ENCODE results near the gene FN3K. TPM values are rescaled to one million over a fixed set of nuclear protein-coding genes. Genes with fewer than 3 reads are reported as not detected.

The FN3K gene
- total RNA-seq = 78.3 TPM
- long read RNA-seq, partial matches to known transcripts = 1 of 2 reads
- long read RNA-seq, other reads (novel, unspliced or antisense) = 0 of 2 reads

DNA sequence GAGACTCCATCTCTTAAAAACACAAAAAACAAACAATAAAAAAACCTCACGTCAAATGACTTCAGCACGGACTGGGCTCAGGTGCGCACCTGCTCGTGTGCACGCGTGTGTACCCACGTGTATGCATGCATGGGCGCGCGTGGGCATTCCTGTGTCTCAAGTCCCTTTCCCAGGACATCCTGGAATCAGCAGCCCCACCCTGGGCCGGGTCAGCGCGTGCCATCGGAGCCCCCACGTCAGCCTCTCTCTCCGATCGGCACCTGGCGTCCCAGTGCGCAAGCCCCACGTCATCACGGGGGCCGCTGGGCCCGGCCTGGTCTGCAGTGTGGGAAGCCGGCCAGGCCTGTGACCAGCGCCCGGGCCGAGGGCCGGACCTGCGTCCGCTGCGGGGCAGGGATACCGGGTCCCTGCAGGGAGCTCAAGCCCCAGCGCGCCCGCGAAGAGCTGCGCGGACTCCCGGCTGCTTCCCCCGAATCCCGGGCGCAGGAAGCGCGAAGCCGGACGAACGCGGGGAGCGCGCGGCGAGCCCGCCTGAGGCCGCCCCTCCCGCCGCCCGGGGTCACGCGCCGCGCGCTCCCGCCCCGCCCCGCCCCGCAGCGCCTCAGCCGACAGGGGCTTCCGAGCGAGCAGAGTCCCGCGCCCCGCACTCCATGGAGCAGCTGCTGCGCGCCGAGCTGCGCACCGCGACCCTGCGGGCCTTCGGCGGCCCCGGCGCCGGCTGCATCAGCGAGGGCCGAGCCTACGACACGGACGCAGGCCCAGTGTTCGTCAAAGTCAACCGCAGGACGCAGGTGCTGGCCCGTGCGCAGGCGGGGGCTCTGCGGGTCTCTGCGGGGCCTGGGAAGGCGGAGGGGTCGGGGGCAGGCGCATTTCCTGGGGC lies at the start of gene FN3K:
TSS of gene FN3K (plus strand) at position 629 of the 880 bp plus-strand sequence. CDS start at position 651, 22 bp downstream.
- DNase-seq (ENCODE audit: missing footprints) = peak; percentile 81
- intact Hi-C loops (cut with DNase I) = no loop called here

DNA sequence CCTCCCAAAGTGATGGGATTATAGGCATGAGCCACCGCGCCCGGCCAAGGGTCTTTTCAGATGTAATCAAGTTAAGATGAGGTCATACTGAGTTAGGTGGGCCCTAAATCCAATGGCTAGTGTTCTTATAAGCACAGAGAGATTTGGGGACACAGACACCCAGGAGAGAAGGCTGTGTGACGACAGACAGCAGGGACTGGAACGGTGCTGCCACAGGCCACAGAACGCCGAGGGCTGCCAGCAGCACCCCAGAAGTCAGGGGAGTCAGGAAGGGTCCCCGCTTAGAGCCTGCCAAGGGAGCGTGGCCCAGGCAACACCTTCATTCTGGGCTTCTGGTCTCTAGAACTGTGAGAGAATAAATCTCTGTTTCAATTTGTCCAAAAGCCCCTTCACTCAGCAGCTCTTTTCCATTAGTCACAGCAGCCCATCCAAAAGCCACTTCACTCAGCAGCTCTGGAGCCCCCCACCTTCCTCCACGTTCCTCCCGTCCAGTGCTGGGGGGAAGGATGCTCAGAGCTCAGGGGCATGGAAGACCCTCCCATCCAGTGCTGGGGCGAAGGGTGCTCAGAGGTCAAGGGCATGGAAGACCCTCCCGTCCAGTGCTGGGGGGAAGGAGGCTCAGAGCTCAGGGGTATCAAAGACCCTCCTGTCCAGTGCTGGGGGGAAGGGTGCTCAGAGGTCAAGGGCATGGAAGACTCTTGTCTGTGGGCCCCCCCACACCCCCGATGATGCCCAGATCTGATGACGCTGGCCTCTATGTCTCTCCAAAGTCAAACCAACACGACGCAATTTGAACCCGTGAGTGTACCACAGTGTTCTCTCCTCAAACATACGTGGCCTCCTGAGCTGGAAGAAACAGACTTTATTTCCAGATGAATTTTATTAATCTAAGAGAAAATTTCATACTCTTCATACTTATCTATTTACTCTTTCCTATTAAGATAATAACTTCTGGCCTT lies 48.8 kb upstream of the FN3K start:
- intact Hi-C loops (cut with DNase I) = no loop called here
- peak; percentile 43 for ATAC-seq
- DNase-seq (ENCODE audit: missing footprints) = no peak

More for the DNA sequence above, at the start of gene FN3K:
- ATAC-seq = peak; percentile 69

DNA sequence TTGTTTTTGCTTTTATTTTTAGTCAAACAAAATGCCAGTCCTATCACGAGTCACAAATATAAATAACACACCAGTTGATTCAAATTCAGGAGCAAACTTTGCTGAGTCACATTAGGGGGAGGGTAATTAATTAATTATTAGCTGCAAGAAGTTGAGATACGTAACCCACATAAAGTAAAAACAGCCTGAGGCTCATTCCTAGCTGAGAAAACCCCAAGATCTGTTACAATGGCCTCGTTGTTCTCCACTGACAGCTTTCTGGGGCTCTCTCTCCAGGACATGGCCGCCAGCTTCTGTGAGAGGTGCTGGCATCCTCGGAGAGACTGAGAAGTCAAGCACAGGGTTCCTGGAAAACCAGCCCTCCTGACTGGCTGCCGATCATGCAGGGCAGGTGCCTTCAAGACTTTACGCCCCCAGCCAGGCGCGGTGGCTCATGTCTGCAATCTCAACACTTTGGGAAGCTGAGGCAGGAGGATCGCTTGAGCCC lies 48.0 kb upstream of the FN3K start:
- DNase-seq (ENCODE audit: missing footprints) (no peak), ATAC-seq (no peak)
- intact Hi-C loops (cut with DNase I) = no loop called here

DNA sequence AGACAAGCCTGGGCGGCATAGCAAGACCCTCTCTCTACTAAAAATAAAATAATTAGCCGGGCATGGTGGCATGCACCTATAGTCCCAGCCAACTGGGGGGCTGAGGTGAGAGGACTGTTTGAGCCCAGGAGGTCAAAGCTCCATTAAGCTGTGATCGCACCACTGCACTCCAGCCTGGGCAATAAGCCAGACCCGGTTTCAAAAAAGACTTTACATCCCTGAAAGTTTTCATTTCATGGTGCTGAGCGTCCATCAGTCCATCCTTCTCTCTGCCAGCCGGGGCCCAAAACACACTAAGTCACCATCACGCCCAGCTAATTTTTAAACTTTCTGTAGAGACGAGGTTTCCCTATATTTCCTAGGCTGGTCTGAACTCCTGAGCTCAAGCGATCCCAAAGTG lies 47.5 kb upstream of the FN3K start:
- no peak for ATAC-seq
- DNase-seq (ENCODE audit: missing footprints) = no peak

DNA sequence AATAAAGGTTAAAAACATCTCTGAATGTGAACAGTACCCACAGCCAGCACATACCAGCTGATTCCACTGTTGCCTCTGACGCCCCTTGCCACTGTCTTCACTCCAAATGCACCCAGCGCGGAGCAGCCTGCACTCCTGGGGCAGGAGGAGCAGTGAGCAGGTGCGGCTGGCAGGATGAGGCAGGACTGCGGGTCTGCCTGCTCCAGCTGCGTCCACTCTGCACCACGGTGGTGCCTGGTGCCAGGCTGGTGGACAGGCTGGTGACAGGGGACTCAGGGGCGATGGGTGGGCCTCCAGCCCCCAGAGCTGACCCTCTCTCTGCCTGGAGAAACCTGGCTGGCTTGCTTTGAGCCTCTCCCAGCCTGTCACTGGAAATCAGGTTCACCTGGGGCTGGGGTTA lies 46.3 kb upstream of the FN3K start:
- intact Hi-C loops (cut with DNase I) = no loop called here
- DNase-seq (ENCODE audit: missing footprints) (no peak), ATAC-seq (no peak)

More for the DNA sequence above, 47.5 kb upstream of the FN3K start:
- intact Hi-C loops (cut with DNase I) = no loop called here

DNA sequence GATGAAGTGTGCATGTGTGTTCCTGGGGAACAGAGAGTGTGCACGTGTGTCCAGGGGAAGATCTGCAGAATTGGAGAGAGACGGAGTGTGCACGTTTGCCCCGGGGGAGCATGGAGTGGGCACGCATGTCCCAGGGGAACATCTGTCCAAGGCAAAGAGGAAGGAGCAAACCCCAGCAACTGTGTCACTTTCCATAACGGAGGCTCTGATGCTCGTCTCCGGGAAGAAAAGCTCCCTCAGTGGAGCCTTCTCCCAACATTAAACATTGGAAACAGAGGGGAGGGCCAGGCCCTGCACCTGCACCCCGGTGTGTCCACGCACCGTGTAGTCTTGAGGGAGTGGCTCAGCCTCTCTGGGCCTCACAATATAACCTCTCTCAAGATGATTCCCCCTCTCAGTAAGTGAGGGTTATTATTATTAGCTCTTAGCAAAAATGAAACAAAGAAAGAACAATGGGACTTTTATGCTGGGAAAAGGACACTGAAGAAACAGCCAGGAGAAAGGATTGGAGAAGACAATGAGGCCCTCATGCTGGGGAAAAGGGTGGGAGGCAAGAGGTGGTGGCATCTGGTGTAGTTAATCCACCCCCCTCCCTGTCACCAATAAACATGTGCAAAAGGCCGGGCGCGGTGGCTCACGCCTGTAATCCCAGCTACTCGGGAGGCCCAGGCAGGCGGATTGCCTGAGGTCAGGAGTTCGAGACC lies 44.5 kb upstream of the FN3K start:
- ATAC-seq (no peak), DNase-seq (ENCODE audit: missing footprints) (no peak)
- intact Hi-C loops (cut with DNase I) = no loop called here

DNA sequence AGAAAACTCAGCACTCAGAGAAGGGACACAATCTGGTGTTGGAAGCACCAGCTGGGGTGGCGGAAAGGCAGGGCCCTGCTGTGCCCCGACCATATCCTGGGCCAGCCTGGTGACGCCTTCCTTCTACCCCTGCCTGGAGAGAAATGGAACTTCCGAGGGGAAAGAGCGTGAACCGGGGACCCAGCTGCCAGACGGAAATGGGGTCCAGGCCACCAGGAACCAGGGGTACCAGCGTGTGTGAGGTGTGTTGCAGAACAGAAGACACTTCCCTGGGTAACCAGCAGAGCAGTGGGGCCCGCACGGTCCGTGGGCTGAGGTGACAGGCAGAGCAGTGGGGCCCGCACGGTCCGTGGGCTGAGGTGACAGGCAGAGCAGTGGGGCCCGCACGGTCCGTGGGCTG lies 43.7 kb upstream of the FN3K start:
- no peak for DNase-seq (ENCODE audit: missing footprints)
- no peak for ATAC-seq
- intact Hi-C loops (cut with DNase I) = no loop called here

DNA sequence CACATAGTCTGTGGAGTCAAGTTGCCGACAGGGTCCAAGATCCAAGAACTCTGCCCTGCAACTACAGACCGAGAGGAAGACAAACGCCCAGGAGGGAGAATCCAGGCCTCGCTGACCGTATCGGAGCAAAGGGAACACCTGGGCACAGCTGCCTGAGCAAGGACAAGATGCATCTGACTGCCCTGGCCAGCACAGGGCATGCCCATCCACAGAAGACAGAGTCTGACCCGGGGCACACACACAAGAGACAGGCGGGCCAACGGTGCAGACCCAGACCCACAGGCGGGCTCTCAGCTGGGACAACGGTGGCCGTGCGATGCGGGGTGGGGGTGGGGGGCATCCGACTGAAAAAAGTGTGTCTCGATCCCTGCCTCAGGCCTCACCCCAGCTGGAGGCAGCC lies 43.1 kb upstream of the FN3K start:
- ATAC-seq = no peak
- intact Hi-C loops (cut with DNase I) = no loop called here
- DNase-seq (ENCODE audit: missing footprints) = no peak

DNA sequence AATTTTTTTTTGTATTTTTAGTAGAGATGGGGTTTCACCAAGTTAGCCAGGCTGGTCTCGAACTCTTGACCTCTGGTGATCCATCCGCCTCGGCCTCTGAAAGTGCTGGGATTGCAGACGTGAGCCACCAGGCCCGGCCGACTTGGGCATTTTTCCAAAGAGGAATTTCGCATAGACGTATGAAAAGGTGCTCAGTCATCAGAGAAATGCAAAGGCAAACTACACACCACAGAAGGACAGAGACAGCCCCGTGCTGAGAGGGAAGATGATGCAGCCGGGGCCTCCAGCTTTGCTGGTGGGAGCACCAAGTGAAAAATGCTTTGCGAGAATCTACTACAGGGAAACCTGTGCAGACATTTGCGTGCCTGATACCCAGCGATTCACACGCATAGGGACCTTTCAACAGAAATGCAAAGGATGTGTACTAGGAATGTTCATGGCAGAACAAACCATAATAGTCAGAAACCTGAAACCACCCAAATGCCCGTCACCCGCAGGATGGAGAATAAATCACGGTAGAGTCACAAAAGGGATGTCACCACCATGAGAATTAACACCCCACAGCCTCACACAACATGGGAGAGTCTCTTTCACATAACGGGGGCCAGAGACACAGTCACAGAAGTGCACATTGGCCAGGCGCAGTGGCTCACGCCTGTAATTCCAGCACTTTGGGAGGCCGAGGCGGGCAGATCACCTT lies 42.1 kb upstream of the FN3K start:
- intact Hi-C loops (cut with DNase I) = no loop called here
- ATAC-seq = no peak
- no peak for DNase-seq (ENCODE audit: missing footprints)

DNA sequence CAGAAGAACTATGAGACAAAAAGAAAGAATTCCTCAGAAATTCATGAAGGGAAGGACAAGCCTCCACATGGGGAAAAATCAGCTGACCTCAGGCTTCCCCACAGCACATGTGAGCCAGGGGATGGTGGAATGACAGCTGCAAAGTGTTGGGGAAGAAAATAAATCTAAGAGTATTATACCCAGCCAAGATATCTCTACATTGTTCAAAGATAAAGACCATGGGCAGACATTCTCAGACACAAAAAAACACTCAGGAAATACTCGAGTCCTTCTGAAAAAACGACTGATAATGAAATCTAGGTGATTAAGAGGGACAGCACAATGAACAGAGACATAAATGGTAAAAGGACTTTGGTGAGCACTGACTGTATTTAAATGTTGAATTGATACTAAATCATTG lies 40.8 kb upstream of the FN3K start:
- intact Hi-C loops (cut with DNase I) = loop anchor here (5.0 kb wide), 1 partner anchor 47 kb away; the partner anchor contains the start of gene WDR45B
- no peak for DNase-seq (ENCODE audit: missing footprints)
- no peak for ATAC-seq

DNA sequence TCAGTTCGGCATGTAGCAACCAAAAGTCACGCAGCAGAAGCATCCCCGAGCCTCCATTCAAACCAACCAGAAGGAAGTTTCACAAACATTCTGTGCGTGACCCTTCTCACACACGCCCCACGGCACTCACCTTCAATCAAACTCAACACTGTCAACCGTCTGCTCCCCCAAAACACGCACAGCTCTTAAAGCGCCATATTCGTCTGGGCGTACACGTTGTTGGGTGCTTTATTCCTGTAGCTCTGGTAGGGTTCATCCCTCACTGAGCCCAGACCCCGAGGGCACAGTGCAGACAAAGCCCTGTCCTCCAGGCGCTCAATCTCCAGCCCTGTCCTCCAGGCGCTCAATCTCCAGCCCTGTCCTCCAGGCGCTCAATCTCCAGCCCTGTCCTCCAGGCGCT lies 39.2 kb upstream of the FN3K start:
- DNase-seq (ENCODE audit: missing footprints) (no peak), ATAC-seq (no peak)
- intact Hi-C loops (cut with DNase I) = loop anchor here (5.0 kb wide), 1 partner anchor 49 kb away; the partner anchor contains the start of gene WDR45B

DNA sequence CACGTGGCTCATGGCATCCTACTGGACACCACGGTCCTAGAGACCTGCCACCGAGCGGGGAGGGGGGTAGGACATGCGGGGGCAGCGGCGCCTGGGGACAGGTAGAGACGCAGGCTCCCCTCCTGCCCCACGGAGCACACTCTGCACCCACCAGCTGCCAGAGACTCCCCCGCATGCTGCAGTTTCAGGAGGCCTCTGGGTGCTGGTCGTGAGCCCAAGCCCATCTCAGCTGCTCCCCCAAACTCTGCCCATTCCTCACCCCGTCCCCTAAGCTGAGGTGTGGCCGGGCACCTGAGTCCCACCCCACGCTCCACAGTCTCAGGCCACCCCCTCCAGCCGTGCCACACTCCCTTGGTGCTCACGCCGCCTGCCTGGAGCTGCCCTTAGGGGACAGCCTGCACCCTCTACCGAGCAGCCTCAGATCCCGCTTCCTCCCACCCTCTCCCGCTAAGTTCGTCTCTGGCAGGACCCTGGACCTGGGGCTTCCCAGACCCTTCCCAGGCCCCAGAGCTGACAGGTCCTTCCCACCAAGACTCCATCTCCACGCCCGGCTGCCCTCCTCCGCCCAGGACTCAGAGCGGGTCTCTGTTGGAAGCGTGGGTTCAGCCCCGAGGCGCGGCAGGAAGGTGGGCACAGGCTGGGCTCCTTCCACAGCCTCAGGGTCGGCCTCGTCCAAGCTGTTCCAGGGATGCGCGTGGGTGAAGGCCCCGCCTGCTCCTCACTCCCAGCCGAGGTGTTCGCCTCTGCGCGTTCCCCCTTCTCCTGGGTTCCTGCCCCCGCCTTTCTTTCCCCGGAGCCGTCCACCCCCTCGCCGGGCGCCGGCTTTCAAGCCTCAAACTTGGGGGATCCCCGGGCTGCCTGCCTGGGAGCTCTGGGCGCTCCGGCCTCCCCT lies 38.3 kb upstream of the FN3K start:
- no peak for ATAC-seq
- intact Hi-C loops (cut with DNase I) = loop anchor here (5.0 kb wide), 1 partner anchor 50 kb away; the partner anchor contains the start of gene WDR45B

DNA sequence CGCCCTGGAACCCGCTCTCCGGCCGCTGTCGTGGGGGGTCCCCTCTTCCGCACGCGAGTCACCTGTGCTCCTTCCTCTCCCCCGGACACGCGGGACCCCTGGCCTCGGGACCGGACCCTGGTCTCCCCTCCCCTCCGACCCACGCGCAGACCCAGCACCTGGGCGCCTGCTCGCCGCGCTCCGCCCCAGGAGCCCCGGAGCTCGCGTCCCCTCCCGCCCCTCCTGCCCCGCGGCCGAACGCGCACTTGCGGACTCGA lies 37.7 kb upstream of the FN3K start:
- ATAC-seq (no peak), DNase-seq (ENCODE audit: missing footprints) (no peak)
- intact Hi-C loops (cut with DNase I) = loop anchor here (5.0 kb wide), 1 partner anchor 50 kb away; the partner anchor contains the start of gene WDR45B

More for the DNA sequence above, 38.3 kb upstream of the FN3K start:
- no peak for DNase-seq (ENCODE audit: missing footprints)

DNA sequence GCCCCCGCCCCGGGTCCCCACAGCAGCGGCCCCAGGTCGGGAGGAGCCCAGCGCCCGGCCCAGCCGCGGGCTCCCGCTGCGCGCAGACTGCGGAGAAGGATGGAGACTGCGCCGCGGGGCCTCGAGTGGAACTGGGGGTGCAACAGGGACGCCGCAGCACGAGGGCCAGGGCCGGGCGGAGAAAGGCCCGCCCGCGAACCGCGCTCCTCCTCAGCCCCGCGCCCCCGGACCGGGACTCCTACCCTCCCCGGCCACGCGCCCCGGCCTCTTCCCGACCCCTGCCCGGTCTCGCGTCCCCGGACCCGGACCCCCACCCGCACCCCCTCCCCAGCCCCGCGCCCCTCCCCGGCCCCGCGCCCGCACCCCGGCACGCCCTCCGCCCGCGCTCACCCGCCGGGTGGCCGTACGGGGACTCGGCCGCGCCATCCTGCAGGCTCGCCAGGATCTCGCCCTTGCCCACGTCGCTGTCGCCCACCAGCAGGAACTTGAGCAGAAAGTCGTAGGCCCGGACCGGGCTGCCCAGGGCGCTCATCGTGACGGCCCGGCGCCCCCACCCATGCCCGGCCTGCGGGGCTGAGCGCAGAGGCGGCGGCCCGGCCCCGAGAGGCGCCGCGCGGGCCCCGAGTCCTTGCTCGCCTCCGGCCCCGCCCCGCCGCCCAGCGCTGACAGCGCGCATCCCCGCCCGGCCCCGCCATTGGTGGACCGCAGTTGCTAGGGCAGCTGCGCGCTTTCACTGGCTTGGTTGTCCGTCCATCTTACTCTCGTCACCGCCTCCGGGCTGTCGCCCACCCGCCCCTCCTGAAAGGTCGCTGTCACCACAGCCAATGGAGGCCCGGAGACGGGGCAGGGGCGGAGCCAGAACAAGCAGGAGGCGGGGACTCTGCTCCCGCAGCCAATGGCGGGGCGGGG lies 37.1 kb upstream of the FN3K start, which contains the start of gene RAB40B:
TSS of gene RAB40B (minus strand) at position 634 of the 909 bp plus-strand sequence. CDS start at position 532, 102 bp downstream.
- intact Hi-C loops (cut with DNase I) = loop anchor here (5.0 kb wide), 1 partner anchor 51 kb away; the partner anchor contains the start of gene WDR45B
- peak; percentile 99 for ATAC-seq
- peak; percentile 99 for DNase-seq (ENCODE audit: missing footprints)

DNA sequence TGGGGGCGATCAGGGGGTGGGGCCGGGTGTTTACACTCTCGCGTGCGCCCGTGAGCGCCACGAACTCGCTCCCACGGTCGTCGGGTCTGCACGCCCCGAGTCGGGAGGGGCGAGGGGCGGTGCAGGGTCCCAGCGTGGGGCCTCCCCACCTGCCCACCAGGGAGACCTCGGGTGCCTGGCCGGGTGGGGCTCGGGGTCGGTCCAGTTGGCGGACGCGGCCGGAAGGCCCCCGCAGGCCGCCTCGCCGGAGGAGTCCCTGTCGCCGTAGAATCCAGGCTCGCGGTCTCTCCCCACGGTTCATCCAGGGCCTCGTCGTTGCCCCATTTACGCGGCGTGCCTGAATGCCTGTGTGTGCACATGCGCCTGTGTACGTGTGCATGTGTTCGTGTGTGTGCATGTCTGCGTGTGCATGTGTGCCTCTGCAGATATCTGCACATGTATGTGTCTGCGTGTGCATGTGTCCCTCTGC lies 36.4 kb upstream of the FN3K start:
- no peak for DNase-seq (ENCODE audit: missing footprints)
- intact Hi-C loops (cut with DNase I) = loop anchor here (5.0 kb wide), 1 partner anchor 52 kb away; the partner anchor contains the start of gene WDR45B
- no peak for ATAC-seq

DNA sequence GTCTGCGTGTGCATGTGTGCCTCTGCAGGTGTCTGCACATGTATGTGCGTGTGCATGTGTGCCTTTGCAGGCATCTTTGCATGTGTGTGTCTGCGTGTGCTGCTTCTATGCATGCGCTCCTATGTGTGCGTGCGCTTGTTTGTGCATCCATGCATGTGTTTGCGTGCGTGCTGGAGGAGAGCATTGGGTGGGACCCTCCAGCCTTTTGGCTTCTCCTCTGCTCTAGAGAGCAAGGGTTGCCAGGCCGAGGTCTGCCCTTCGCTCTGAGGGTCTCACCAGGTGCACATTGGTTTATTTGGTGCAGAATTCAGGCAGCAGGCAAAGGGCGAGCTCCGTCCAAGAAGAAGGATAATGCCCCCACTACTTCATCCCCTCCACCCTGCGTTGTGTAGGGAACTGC lies 35.9 kb upstream of the FN3K start:
- intact Hi-C loops (cut with DNase I) = loop anchor here (5.0 kb wide), 1 partner anchor 52 kb away; the partner anchor contains the start of gene WDR45B
- ATAC-seq (no peak), DNase-seq (ENCODE audit: missing footprints) (no peak)

Measured in Right ventricle myocardium inferior (tissue), 1 donor.